IMR-90 (cell line): Measurements from ENCODE around the gene SLC5A11. TPM values are rescaled to one million over a fixed set of nuclear protein-coding genes. Genes with fewer than 3 reads are reported as not detected.

ENCODE experiments used
- ATAC-seq: fragments of 200-7000 bp; cut with Tn5 transposase; 2 replicates; pipeline ENCODE4 v1.9.1; 2020; ENCODE audit warnings: low read depth, mild to moderate bottlenecking, moderate library complexity
- BruUV-seq: library from RNA; stranded (reverse); fragments of 400-500 nt; replicated peaks from 2 replicates; lab custom pipeline; 2021; lab: Mats Ljungman, UMichigan
- CTCF ChIA-PET: fragments of 300-600 bp; formaldehyde crosslinking; extraction: SDS; loops from one replicate; lab custom pipeline; 2021; ENCODE audit warnings: antibody characterized with exemption; lab: Yijun Ruan, JAX
- POLR2A ChIA-PET: fragments of 300-600 bp; sonication (Branson Sonifier 250); formaldehyde crosslinking; loops from one replicate; lab custom pipeline; 2022; ENCODE audit warnings: antibody characterized with exemption; ENCODE audit not compliant: unreplicated experiment; lab: Charles Lee
- DNase-seq: peaks from one replicate; pipeline ENCODE4 v3.0.0; 2013
- H2AFZ ChIP-seq: replicated peaks from 2 replicates; pipeline ENCODE3; 2013; ENCODE audit warnings: low read length, mild to moderate bottlenecking; ENCODE audit not compliant: poor library complexity
- H2AK5ac ChIP-seq: 2 replicates; pipeline ENCODE4 v1.6.1; 2013; ENCODE audit warnings: low read depth, low read length, inconsistent platforms
- H2AK9ac ChIP-seq: replicated peaks from 2 replicates; pipeline ENCODE3; 2013; ENCODE audit warnings: mild to moderate bottlenecking, low read depth, low read length, moderate library complexity; ENCODE audit not compliant: poor library complexity
- H2BK120ac ChIP-seq: 2 replicates; pipeline ENCODE4 v1.6.1; 2013; ENCODE audit warnings: low read depth, low read length, inconsistent platforms
- H2BK15ac ChIP-seq: 3 replicates; pipeline ENCODE4 v1.6.1; 2013; ENCODE audit warnings: low read depth, low read length, inconsistent platforms
- H2BK20ac ChIP-seq: 2 replicates; pipeline ENCODE4 v1.6.1; 2013; ENCODE audit warnings: low read depth, mild to moderate bottlenecking, inconsistent platforms, low read length, moderate library complexity
- H2BK5ac ChIP-seq: 2 replicates; pipeline ENCODE4 v1.6.1; 2013; ENCODE audit warnings: mild to moderate bottlenecking, low read depth, low read length, inconsistent platforms; ENCODE audit not compliant: poor library complexity, severe bottlenecking
- H3K14ac ChIP-seq: replicated peaks from 2 replicates; pipeline ENCODE4 v1.6.1; 2013; ENCODE audit warnings: low read depth, low read length, inconsistent platforms
- H3K18ac ChIP-seq: 2 replicates; pipeline ENCODE4 v1.6.1; 2013; ENCODE audit warnings: low read depth, low read length, control low read depth
- H3K23ac ChIP-seq: 2 replicates; pipeline ENCODE4 v1.6.1; 2013; ENCODE audit warnings: low read depth, low read length, inconsistent platforms
- H3K27ac ChIP-seq: 2 replicates; pipeline ENCODE4 v1.5.1; 2013; ENCODE audit warnings: mild to moderate bottlenecking, control low read depth, low read length; ENCODE audit not compliant: insufficient read depth
- H3K27me3 ChIP-seq: 2 replicates; pipeline ENCODE4 v1.6.1; 2013; ENCODE audit warnings: low read length; ENCODE audit not compliant: control insufficient read depth, insufficient read depth
- H3K36me3 ChIP-seq: 2 replicates; pipeline ENCODE4 v1.6.1; 2013; ENCODE audit warnings: low read length, mixed read lengths; ENCODE audit not compliant: control insufficient read depth, insufficient read depth
- H3K4ac ChIP-seq: 2 replicates; pipeline ENCODE4 v1.6.1; 2013; ENCODE audit warnings: low read depth, low read length, inconsistent platforms
- H3K4me1 ChIP-seq: 2 replicates; pipeline ENCODE4 v1.6.1; 2013; ENCODE audit warnings: low read length, mixed read lengths; ENCODE audit not compliant: control insufficient read depth, insufficient read depth
- H3K4me2 ChIP-seq: 2 replicates; pipeline ENCODE4 v1.6.1; 2013; ENCODE audit warnings: low read depth, mild to moderate bottlenecking, control low read depth, low read length, moderate library complexity
- H3K4me3 ChIP-seq: 2 replicates; pipeline ENCODE4 v1.5.1; 2013; ENCODE audit warnings: low read depth, mild to moderate bottlenecking, control low read depth, low read length, moderate library complexity; ENCODE audit not compliant: insufficient read depth
- H3K56ac ChIP-seq: 2 replicates; pipeline ENCODE4 v1.6.1; 2013; ENCODE audit warnings: low read length, inconsistent platforms; ENCODE audit not compliant: insufficient read depth; ENCODE audit errors: extremely low read depth
- H3K79me1 ChIP-seq, 2 experiments: 2 replicates each; pipeline ENCODE4 v1.6.1; 2013; ENCODE audit warnings: low read length in 2 of 2, inconsistent platforms in 1 of 2, low read depth in 1 of 2
- H3K9ac ChIP-seq: 2 replicates; pipeline ENCODE4 v1.6.1; 2013; ENCODE audit warnings: low read depth, low read length, control low read depth
- H3K9me1 ChIP-seq: 2 replicates; pipeline ENCODE4 v1.6.1; 2013; ENCODE audit warnings: low read length, inconsistent platforms; ENCODE audit not compliant: insufficient read depth
- H3K9me3 ChIP-seq: 2 replicates; pipeline ENCODE4 v1.6.1; 2013; ENCODE audit warnings: low read length; ENCODE audit not compliant: control insufficient read depth, insufficient read depth
- H4K20me1 ChIP-seq: 2 replicates; pipeline ENCODE4 v1.6.1; 2013; ENCODE audit warnings: low read length, inconsistent platforms; ENCODE audit not compliant: insufficient read depth
- H4K5ac ChIP-seq: 2 replicates; pipeline ENCODE4 v1.6.1; 2013; ENCODE audit warnings: mild to moderate bottlenecking, low read depth, low read length, control low read depth
- H4K8ac ChIP-seq, 2 experiments: 2 replicates each; pipeline ENCODE4 v1.6.1; 2013; ENCODE audit warnings: low read depth in 2 of 2, low read length in 2 of 2, control low read depth in 1 of 2, inconsistent platforms in 1 of 2
- H4K91ac ChIP-seq: 2 replicates; pipeline ENCODE4 v1.6.1; 2013; ENCODE audit warnings: low read depth, low read length, inconsistent platforms; ENCODE audit not compliant: insufficient read depth
- BHLHE40 ChIP-seq: fragments of 150-350 bp; IDR thresholded peaks from 2 replicates; pipeline ENCODE4 v1.6.1; 2016; ENCODE audit warnings: mild to moderate bottlenecking, low read depth, low read length
- CEBPB ChIP-seq: IDR thresholded peaks from 2 replicates; pipeline ENCODE4 v1.6.1; 2012; ENCODE audit warnings: low read depth, low read length, improper control_type of control experiment
- MAFK ChIP-seq: IDR thresholded peaks from 2 replicates; pipeline ENCODE4 v1.6.1; 2012; ENCODE audit warnings: low read depth, low read length, improper control_type of control experiment
- MAZ ChIP-seq: IDR thresholded peaks from 2 replicates; pipeline ENCODE4 v1.6.1; 2012; ENCODE audit warnings: low read depth, mild to moderate bottlenecking, low read length, improper control_type of control experiment, moderate library complexity, borderline replicate concordance
- MXI1 ChIP-seq: IDR thresholded peaks from 2 replicates; pipeline ENCODE4 v1.6.1; 2012; ENCODE audit warnings: low read depth, mild to moderate bottlenecking, low read length, moderate library complexity, borderline replicate concordance
- POLR2A ChIP-seq: IDR thresholded peaks from 2 replicates; pipeline ENCODE4 v1.6.1; 2012; ENCODE audit warnings: mild to moderate bottlenecking, low read depth, low read length
- RCOR1 ChIP-seq: IDR thresholded peaks from 2 replicates; pipeline ENCODE4 v1.6.1; 2012; ENCODE audit warnings: mild to moderate bottlenecking, low read length, improper control_type of control experiment; ENCODE audit not compliant: insufficient replicate concordance
- WGBS, 2 experiments: methylation state at CpG; one replicate each; pipeline versions ENCODE4 v1.1.5 to v1.1.7; 2013; ENCODE audit warnings: missing lambda C conversion rate in 2 of 2; ENCODE audit not compliant: insufficient read length in 1 of 2; ENCODE audit errors: extremely low coverage in 2 of 2; 5-methylcytosine and 5-hydroxymethylcytosine counted together
- dilution Hi-C: fragments of 300-500 bp; cut with HindIII; formaldehyde crosslinking; loops from one replicate; pipeline ENCODE4 v1.14.3; 2018; ENCODE audit warnings: low sequenced_read_pairs; ENCODE audit not compliant: unreplicated experiment
- in situ Hi-C: fragments of 300-500 bp; cut with MboI; formaldehyde crosslinking; loops from 3 replicates; pipeline ENCODE4 v1.14.3; 2019; ENCODE audit warnings: low sequenced_read_pairs, inconsistent platforms, mixed read lengths
- intact Hi-C: fragments of 100-400 bp; cut with micrococcal nuclease; formaldehyde crosslinking; loops from 2 replicates; pipeline ENCODE4 v1.10.0; 2022
- polyA plus RNA-seq, 3 experiments: library from polyadenylated mRNA; depleted of rRNA; stranded (reverse); fragments of >200 nt; gene quantifications; 2 replicates each; pipeline ENCODE4 v1.2.3, GENCODE V29; 2012; ENCODE audit warnings: low replicate concordance in 1 of 3
- total RNA-seq: library from RNA; depleted of rRNA; stranded (reverse); fragments of >200 nt; gene quantifications from 2 replicates; pipeline ENCODE4 v1.2.3, GENCODE V29; 2012
- TF ChIP-seq, protein P1 (sequence below): conservative IDR thresholded peaks from 2 replicates; pipeline ENCODE4 v1.5.1; 2012; ENCODE audit warnings: mild to moderate bottlenecking, low read depth, low read length, improper control_type of control experiment

SLC5A11 gene
- total and polyA plus RNA-seq, 2 of the 4 experiments (the other 2 are of a cell fraction) = under 0.01 TPM; not detected in 1

DNA sequence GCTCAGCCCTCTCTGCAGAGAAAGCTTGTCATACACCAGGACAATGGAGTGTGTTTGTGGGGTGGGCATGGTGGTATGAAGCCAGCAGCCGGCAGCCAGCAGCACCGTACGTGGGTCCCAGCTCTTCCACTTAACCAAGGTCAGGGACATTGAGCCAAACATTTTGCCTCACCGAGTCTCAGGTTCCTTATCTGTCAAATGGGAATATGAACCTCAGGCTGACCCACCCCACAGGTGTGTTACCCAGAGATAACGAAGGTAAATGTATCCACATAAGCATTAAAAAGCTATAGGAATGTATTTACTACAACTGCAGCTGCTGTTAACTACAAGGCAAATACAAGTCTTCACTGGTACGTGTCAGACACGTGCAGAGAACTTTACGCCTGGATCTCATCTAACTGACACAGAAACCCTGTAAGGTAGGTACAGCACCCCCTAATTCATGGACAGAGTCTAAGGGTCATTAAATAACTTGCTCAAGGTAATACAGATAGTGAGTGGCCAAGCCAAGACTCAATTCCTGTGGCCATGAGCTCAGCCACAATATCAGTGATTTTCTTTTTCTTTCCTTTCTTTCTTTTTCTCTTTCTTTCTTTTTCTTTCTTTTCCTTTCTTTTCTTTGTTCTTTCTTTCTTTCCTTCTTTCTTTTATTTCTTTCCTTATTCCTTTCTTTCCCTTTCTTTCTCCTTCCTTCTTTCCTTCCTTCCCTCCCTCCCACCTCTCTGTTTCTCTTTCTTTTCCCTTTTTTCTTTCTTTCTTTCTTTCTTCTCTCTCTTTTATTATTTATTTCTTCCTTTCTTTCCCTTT is 990 bp downstream of the SLC5A11 start:
- no peaks in the 10 kb centered on the region for H3K79me1 ChIP-seq
- H2BK5ac ChIP-seq = no peak overlapping the region
- H3K9me1 ChIP-seq = peaks cover 16% of the 10 kb centered on the region
- no peak overlapping the region for H4K8ac ChIP-seq
- no peaks in the 10 kb centered on the region for H3K27me3 ChIP-seq
- no peak overlapping the region for H3K4me3 ChIP-seq
- H2BK15ac ChIP-seq = no peak overlapping the region
- dilution Hi-C loops (no loop called here), intact Hi-C loops (no loop called here), in situ Hi-C loops (no loop called here)
- no peak overlapping the region for H3K4ac ChIP-seq
- BruUV-seq = no TSS peak
- no peak for DNase-seq
- peaks cover 4% of the 10 kb centered on the region; the same call in 1 of the 2 replicates for H3K4me1 ChIP-seq
- no peak overlapping the region for H2AK9ac ChIP-seq
- no peak for ATAC-seq
- no peak overlapping the region for H3K9ac ChIP-seq
- H3K4me2 ChIP-seq = no peak overlapping the region
- H4K91ac ChIP-seq = no peak overlapping the region
- no peak overlapping the region for H4K5ac ChIP-seq
- H2AK5ac ChIP-seq = 0 out of 2 replicates have a peak overlapping the region, but pooled peaks have one; percentile 7
- H3K9me3 ChIP-seq = no peaks in the 10 kb centered on the region
- H3K36me3 ChIP-seq = no peaks in the 10 kb centered on the region
- H3K14ac ChIP-seq = no peak overlapping the region
- CTCF ChIA-PET = interaction anchor here (0.7 kb wide), 1 partner anchor 39 kb away, joined by 3 read pairs; no protein-coding TSS in a partner anchor
- no peak overlapping the region for H3K18ac ChIP-seq
- H2BK20ac ChIP-seq = peak overlapping the region; percentile 16; the same call in 1 of the 2 replicates
- H3K27ac ChIP-seq = no peak overlapping the region
- H2AFZ ChIP-seq = peak overlapping the region; percentile 46
- POLR2A ChIA-PET = no interaction called here
- no peak overlapping the region for H3K56ac ChIP-seq
- 100% methylated on average over 1 of the region's 8 CpGs; no CpG with 5 or more reads in 1 of the 2 experiments for WGBS, 2 experiments
- no peak overlapping the region for H3K23ac ChIP-seq
- H2BK120ac ChIP-seq = no peak overlapping the region
- no peaks in the 10 kb centered on the region for H4K20me1 ChIP-seq
- TF ChIP-seq CEBPB (no peak), POLR2A (no peak), MXI1 (no peak), MAZ (no peak), BHLHE40 (no peak), RCOR1 (no peak), MAFK (no peak)
- TF ChIP-seq, protein P1, sequence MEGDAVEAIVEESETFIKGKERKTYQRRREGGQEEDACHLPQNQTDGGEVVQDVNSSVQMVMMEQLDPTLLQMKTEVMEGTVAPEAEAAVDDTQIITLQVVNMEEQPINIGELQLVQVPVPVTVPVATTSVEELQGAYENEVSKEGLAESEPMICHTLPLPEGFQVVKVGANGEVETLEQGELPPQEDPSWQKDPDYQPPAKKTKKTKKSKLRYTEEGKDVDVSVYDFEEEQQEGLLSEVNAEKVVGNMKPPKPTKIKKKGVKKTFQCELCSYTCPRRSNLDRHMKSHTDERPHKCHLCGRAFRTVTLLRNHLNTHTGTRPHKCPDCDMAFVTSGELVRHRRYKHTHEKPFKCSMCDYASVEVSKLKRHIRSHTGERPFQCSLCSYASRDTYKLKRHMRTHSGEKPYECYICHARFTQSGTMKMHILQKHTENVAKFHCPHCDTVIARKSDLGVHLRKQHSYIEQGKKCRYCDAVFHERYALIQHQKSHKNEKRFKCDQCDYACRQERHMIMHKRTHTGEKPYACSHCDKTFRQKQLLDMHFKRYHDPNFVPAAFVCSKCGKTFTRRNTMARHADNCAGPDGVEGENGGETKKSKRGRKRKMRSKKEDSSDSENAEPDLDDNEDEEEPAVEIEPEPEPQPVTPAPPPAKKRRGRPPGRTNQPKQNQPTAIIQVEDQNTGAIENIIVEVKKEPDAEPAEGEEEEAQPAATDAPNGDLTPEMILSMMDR = no peak
